Activated CD4-positive, alpha-beta T cell treated with anti-CD3 and anti-CD28 coated beads, Interleukin-2, amount 50 U/mL, for 16 hours (primary cell): Measurements from ENCODE around the gene SUV39H2.
A peak's percentile ranks its signal among the peaks of the same experiment; 100 is the strongest.
"Not testable (repeated sequence)": the region's sequence is repeated elsewhere in the genome, so short reads cannot be mapped to it uniquely, and the experiment has no call there.

Source experiments
- DNase-seq: peaks from one replicate; pipeline ENCODE4 v3.0.0-alpha.2; 2020

SUV39H2 gene

GRCh38 chr10:14878266-14879123 is at the start of gene SUV39H2:
TSS of gene SUV39H2 (plus strand) at chr10:14878866. CDS start at chr10:14878889, 23 bp downstream.
- peak; percentile 96 for DNase-seq

GRCh38 chr10:14833106-14833505 is 45.6 kb upstream of the SUV39H2 start:
- no peak for DNase-seq

- DNase-seq: no peak
Observed at GRCh38 chr10:14836208-14836607, 42.5 kb upstream of the SUV39H2 start.

GRCh38 chr10:14837003-14837756 is 41.5 kb upstream of the SUV39H2 start:
- no peak for DNase-seq

GRCh38 chr10:14837757-14838581 is 40.7 kb upstream of the SUV39H2 start, which contains the start of the genes CDNF, HSPA14 and MSANTD7:
TSS of gene CDNF (minus strand) at chr10:14838037. CDS start at chr10:14837946, 91 bp downstream.
TSS of gene HSPA14 (plus strand) at chr10:14838306. CDS start at chr10:14838403, 97 bp downstream.
TSS of gene MSANTD7 (plus strand) at chr10:14838306. CDS start at chr10:14842285, 3,979 bp downstream.
- peak; percentile 100 for DNase-seq

- peak; percentile 8 for DNase-seq
Observed at GRCh38 chr10:14838582-14839304, 39.9 kb upstream of the SUV39H2 start.

- no peak for DNase-seq
Observed at GRCh38 chr10:14839305-14839695, 39.4 kb upstream of the SUV39H2 start.

GRCh38 chr10:14840178-14840577 is 38.5 kb upstream of the SUV39H2 start:
- DNase-seq: no peak

GRCh38 chr10:14843327-14843988 is 35.2 kb upstream of the SUV39H2 start:
- DNase-seq: no peak

- no peak for DNase-seq
Observed at GRCh38 chr10:14844948-14845347, 33.7 kb upstream of the SUV39H2 start.

- DNase-seq: no peak
Observed at GRCh38 chr10:14852236-14852635, 26.4 kb upstream of the SUV39H2 start.

GRCh38 chr10:14855453-14855852 is 23.2 kb upstream of the SUV39H2 start:
- no peak for DNase-seq

GRCh38 chr10:14858338-14858960 is 20.2 kb upstream of the SUV39H2 start:
- DNase-seq: no peak

GRCh38 chr10:14859043-14859442 is 19.6 kb upstream of the SUV39H2 start:
- no peak for DNase-seq

GRCh38 chr10:14859775-14860174 is 18.9 kb upstream of the SUV39H2 start:
- DNase-seq: no peak

GRCh38 chr10:14860791-14861190 is 17.9 kb upstream of the SUV39H2 start:
- no peak for DNase-seq

- not testable (repeated sequence) for DNase-seq
Observed at GRCh38 chr10:14864466-14864865, 14.2 kb upstream of the SUV39H2 start.

GRCh38 chr10:14864871-14865270 is 13.8 kb upstream of the SUV39H2 start:
- DNase-seq: not testable (repeated sequence)

- no peak for DNase-seq
Observed at GRCh38 chr10:14873090-14873760, 5.4 kb upstream of the SUV39H2 start.

GRCh38 chr10:14875941-14876340 is 2.7 kb upstream of the SUV39H2 start:
- no peak for DNase-seq
